Activated T-helper 2 cell treated with anti-CD3 and anti-CD28 coated beads, Interferon-gamma antibody, Interleukin-2, Interleukin-4, amounts not matched to agents 10 μg/mL and 5 μg/mL and 100 μg/mL, durations not matched to agents 14 hours and 24 hours and 36 hours (primary cell): Measurements from ENCODE around the gene PRKACG. TPM values are rescaled to one million over a fixed set of nuclear protein-coding genes. Genes with fewer than 3 reads are reported as not detected.
"Not testable (repeated sequence)": the region's sequence is repeated elsewhere in the genome, so short reads cannot be mapped to it uniquely, and the experiment has no call there.

Experiments used
- DNase-seq: peaks from one replicate; pipeline ENCODE4 v3.0.0; 2021; ENCODE audit warnings: low spot score
- H3K27ac Mint-ChIP-seq: one replicate; pipeline ENCODE4 v1.8.0; 2021; ENCODE audit warnings: mixed read lengths
- H3K27me3 Mint-ChIP-seq: one replicate; pipeline ENCODE4 v1.8.0; 2021; ENCODE audit warnings: low read depth, mixed read lengths
- H3K36me3 Mint-ChIP-seq: one replicate; pipeline ENCODE4 v1.8.0; 2021; ENCODE audit warnings: low read depth, mixed read lengths
- H3K4me1 Mint-ChIP-seq: one replicate; pipeline ENCODE4 v1.8.0; 2021; ENCODE audit warnings: low read depth, mixed read lengths
- H3K4me3 Mint-ChIP-seq: one replicate; pipeline ENCODE4 v1.8.0; 2021; ENCODE audit warnings: low read depth, mild to moderate bottlenecking, moderate library complexity, mixed read lengths
- H3K9me3 Mint-ChIP-seq: one replicate; pipeline ENCODE4 v1.8.0; 2021; ENCODE audit warnings: mixed read lengths
- intact Hi-C: fragments of 100-400 bp; cut with micrococcal nuclease; formaldehyde crosslinking; loops from one replicate; pipeline ENCODE4 v1.15.1; 2023
- total RNA-seq: library from RNA; stranded (reverse); gene quantifications from 2 replicates; pipeline ENCODE4 v1.2.3, GENCODE V29; 2022

Gene PRKACG
- total RNA-seq, 1 donor from 2014 or later: not detected

DNA sequence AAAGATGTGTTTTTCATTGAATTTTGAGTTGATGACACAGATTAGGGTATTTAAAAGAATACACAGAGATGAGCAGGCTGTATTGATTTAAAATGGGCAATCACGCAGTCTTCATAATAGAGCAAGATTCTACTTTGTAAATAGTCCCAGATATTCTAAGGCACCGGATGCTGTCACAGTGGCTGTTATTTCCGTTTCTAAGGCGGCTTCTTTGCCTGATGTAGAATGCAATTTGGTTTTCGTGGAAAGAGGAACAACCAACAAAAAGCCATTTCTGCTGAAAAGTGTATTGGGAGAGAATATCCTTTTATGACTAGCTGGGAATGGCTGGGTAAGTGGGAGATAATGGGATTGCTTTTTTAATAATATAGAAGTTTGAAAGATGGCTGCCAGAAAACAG is 17.5 kb downstream of the PRKACG start:
- intact Hi-C loops: loop anchor here (5.0 kb wide), 5 partner anchors 54 to 344 kb away; no protein-coding TSS in a partner anchor
- peak overlapping the region; percentile 68 for H3K27ac Mint-ChIP-seq
- peaks cover 38% of the 10 kb centered on the region for H3K4me1 Mint-ChIP-seq
- peaks cover 56% of the 10 kb centered on the region for H3K36me3 Mint-ChIP-seq
- DNase-seq: no peak
- peak overlapping the region; percentile 32 for H3K4me3 Mint-ChIP-seq
- no peaks in the 10 kb centered on the region for H3K27me3 Mint-ChIP-seq
- H3K9me3 Mint-ChIP-seq: no peaks in the 10 kb centered on the region

DNA sequence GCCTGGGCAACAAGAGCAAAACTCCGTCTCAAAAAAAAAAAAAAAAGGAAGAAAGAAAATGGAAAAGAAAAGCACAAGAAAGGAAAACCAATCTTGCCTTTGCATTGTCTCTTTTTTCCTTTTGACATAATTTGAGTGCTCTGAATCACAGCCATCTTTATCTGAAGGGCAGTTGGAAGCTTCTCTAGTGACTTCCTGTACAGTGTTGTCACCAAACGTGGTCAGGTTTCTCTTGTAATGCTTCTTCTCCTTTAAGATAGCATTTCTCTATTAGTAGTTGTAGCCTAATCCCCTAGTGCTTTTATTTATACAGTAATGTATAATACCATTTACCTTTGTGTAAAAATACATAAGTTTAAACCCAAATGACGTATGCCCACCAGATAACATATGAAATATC is 18.1 kb downstream of the PRKACG start:
- H3K9me3 Mint-ChIP-seq: no peaks in the 10 kb centered on the region
- H3K27me3 Mint-ChIP-seq: no peaks in the 10 kb centered on the region
- peaks cover 63% of the 10 kb centered on the region for H3K36me3 Mint-ChIP-seq
- peaks cover 34% of the 10 kb centered on the region for H3K4me1 Mint-ChIP-seq
- peak overlapping the region; percentile 68 for H3K27ac Mint-ChIP-seq
- H3K4me3 Mint-ChIP-seq: no peak overlapping the region
- DNase-seq: no peak
- intact Hi-C loops: loop anchor here (5.0 kb wide), 5 partner anchors 53 to 343 kb away; no protein-coding TSS in a partner anchor

DNA sequence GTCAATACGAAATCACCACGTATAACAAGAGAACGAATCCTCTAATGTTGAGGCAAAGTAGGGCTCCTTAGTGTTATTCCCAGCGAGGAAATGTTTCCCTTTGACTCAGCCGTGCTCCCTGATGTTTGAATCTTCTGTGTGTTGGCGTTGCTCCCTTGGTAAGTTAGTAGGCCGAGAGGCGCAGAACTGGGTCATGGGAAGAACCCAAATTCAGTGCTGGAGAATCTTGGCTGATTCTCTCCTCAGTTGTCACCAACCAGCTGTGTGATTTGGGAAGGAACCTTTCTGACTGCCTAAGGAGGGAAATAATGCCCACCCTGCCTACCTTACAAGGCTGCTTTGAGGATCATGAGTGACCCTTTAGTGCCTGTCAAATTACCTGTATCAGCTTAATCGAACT is 22.5 kb downstream of the PRKACG start:
- Mint-ChIP-seq H3K27me3 (no peaks in the 10 kb centered on the region), H3K36me3 (peaks cover 39% of the 10 kb centered on the region), H3K4me3 (no peak overlapping the region), H3K27ac (no peak overlapping the region), H3K4me1 (peaks cover 9% of the 10 kb centered on the region), H3K9me3 (no peaks in the 10 kb centered on the region)
- intact Hi-C loops: no loop called here
- no peak for DNase-seq

DNA sequence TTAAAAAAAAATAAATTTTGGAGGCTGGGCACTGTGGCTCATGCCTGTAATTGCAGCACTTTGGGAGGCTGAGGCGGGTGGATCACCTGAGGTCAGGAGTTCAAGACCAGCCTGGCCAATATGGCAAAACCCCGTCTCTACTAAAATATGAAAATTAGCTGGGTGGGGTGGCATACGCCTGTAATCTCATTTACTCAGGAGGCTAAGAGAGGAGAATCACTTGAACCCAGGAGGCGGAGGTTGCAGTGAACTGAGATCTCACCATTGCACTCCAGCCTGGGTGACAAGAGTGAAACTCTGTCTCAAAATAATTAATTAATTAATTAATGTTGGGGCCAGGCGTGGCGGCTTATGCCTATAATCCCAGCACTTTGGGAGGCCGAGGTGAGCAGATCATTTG is 27.0 kb downstream of the PRKACG start:
- peaks cover 29% of the 10 kb centered on the region for H3K36me3 Mint-ChIP-seq
- intact Hi-C loops: not testable (repeated sequence)

DNA sequence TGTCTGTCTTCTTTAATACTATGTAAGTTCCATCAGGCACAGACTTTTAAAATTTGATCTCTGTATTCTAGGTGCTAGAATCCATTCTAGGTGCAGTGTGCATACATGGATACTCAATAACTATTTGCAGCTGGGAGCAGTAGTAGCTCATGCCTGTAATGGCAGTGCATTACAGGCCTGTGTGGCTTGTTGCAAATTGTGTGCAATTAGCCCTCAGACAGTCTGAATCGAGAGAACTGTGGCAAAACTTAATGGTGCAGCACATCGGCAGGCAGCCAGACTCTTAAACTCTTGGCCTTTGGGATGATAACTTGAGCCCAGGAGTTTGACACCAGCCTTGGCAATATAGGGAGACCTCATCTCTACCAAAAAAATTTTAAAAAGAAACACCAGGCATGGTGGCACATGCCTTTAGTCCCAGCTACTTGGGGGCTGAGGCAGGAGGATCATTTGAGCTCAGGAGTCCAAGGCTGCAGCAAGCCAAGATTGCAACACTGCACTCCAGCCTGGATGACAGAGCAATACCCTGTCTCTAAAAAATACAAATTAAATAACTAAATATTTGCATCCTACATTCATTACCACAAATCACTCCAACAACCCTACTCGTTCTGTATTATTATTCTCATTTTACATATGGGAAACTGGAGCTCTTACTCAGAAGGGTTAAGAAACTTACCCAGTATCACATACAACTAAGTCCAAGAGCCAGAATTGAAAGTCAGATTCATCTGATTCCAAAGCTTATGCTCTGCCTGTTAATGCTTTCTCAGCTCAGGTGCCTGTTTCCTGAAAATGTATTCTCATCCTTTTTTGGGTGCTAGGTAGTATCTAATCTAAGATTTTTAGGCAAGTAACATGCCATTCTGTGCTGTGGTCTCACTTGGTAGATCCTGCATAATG is 30.1 kb downstream of the PRKACG start:
- peaks cover 28% of the 10 kb centered on the region for H3K36me3 Mint-ChIP-seq

More for the DNA sequence above, 27.0 kb downstream of the PRKACG start:
- peaks cover 35% of the 10 kb centered on the region for H3K4me1 Mint-ChIP-seq
- not testable (repeated sequence) for DNase-seq, H3K4me3 Mint-ChIP-seq, H3K27me3 Mint-ChIP-seq, H3K27ac Mint-ChIP-seq, H3K9me3 Mint-ChIP-seq

DNA sequence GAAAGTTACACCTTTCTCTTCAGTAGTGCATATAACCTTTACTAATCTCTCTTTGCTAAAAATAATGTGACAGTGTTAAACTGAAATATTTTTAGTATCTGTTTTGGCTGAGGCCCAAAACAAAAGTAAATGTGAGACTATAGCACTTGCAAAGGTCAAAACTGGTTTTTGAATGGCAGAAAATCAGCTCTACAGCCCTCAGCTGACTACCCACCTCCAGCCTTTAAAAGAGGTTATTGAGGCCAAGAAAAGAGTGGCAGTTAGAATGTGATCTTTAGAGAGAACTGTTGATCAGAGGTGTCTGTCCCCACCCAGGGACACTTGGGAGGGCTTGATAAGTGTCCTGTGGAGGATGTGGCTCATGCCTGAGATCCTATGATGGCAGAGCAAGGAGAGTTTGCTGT is 30.9 kb downstream of the PRKACG start:
- H3K36me3 Mint-ChIP-seq: peaks cover 32% of the 10 kb centered on the region
- peaks cover 69% of the 10 kb centered on the region for H3K4me1 Mint-ChIP-seq
- intact Hi-C loops: loop anchor here (1.0 kb wide), 1 partner anchor 9 kb away; no protein-coding TSS in a partner anchor
- H3K27ac Mint-ChIP-seq: peak overlapping the region; percentile 78
- H3K9me3 Mint-ChIP-seq: peaks cover 3% of the 10 kb centered on the region
- H3K4me3 Mint-ChIP-seq: no peak overlapping the region
- DNase-seq: no peak
- H3K27me3 Mint-ChIP-seq: no peaks in the 10 kb centered on the region

More for the DNA sequence above, 30.1 kb downstream of the PRKACG start:
- H3K4me3 Mint-ChIP-seq: no peak overlapping the region
- DNase-seq: no peak
- H3K27me3 Mint-ChIP-seq: no peaks in the 10 kb centered on the region
- H3K27ac Mint-ChIP-seq: peak overlapping the region; percentile 78
- intact Hi-C loops: loop anchor here (1.0 kb wide), 1 partner anchor 9 kb away; no protein-coding TSS in a partner anchor
- H3K4me1 Mint-ChIP-seq: peaks cover 63% of the 10 kb centered on the region
- H3K9me3 Mint-ChIP-seq: no peaks in the 10 kb centered on the region

DNA sequence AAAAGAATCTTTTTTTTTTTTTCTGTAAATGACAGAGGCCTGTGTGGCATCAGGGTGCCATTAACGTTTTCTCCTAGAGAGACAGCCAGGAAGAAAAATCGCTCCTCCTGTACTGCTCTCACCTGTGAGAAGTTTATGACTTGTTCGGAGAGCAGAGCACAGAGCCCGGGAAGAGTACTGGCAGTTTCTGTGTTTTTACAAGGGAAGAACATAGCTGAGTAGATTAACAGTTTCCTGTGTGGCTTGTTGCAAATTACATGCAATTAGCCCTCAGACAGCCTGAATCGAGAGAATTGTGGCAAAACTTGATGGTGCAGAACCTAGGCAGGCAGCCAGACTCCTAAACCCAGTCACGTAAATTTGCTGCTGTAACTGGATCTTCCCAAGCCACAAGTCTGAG is 32.1 kb downstream of the PRKACG start:
- H3K27me3 Mint-ChIP-seq: no peaks in the 10 kb centered on the region
- intact Hi-C loops: no loop called here
- no peak for DNase-seq
- H3K9me3 Mint-ChIP-seq: peaks cover 3% of the 10 kb centered on the region
- H3K4me1 Mint-ChIP-seq: peaks cover 72% of the 10 kb centered on the region
- H3K4me3 Mint-ChIP-seq: no peak overlapping the region
- peak overlapping the region; percentile 71 for H3K27ac Mint-ChIP-seq
- peaks cover 37% of the 10 kb centered on the region for H3K36me3 Mint-ChIP-seq

DNA sequence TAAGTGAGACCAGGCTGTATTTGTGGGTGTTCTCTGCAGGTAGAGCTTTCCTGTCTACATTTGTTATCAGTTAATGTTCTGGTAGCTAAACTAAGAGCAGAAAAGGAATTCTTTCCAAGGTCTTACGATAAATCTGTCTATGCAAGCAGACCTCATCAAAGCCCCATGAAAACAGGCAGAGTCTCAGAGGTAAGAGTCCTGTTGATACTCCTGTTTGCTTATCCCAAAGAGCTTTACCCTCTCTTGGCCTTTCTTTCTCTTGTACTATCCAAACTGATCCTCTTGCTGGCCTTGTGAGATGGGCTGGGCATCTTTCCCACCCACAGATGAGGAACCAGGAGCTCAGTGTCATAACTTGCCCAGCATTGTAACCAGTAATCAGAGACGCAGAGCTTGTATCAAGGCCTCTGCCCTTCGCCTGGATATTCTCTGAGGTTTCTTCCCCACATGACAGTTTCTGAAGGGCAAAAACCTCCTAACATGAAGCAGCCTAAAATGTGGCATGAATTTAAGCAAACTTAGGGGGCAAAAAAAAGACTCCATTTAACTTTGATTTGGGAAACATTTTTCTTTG is 33.5 kb downstream of the PRKACG start:
- H3K27ac Mint-ChIP-seq: peak overlapping the region; percentile 67
- no peak overlapping the region for H3K4me3 Mint-ChIP-seq
- intact Hi-C loops: no loop called here
- DNase-seq: no peak
- no peaks in the 10 kb centered on the region for H3K27me3 Mint-ChIP-seq
- H3K4me1 Mint-ChIP-seq: peaks cover 75% of the 10 kb centered on the region
- peaks cover 3% of the 10 kb centered on the region for H3K9me3 Mint-ChIP-seq
- H3K36me3 Mint-ChIP-seq: peaks cover 41% of the 10 kb centered on the region

DNA sequence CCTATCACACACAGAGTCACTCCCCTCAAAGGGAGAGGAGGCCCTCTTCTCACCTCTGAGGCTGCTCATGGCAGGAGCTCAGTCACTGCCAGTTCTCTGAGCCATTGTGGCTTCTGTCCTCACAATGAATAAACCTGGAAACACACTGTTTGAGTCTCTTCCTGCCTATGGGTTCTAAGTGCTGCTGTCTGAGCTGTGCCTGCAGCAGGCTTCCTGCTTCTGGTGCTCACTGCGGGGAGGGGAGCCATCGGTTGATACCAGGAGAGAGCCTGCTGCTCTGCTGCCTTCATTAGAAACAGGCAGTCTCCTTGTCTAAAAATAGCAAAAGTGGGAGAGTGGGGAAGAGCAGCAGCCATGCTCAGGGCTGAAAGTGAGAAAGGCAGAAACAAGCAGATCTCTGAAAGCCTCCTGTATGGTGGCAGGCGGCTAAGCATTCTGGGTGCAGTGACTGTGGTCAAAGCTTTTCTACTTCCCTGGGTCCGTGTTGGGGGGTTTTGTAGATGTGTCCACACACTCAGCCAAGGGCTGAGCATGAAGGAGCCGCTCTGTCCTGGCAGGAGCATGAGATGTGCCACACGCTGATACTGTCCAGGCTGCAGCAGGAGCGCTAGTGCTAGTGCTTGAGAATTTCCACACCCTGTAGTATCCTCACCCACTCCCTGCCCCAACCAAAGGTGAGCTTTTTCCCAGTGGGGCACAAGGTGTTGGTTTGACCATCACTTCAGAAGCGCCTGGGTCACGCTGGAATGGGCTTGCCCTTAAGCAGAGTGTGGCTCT is 34.2 kb downstream of the PRKACG start:
- H3K36me3 Mint-ChIP-seq: peaks cover 39% of the 10 kb centered on the region
- no peaks in the 10 kb centered on the region for H3K27me3 Mint-ChIP-seq
- peak overlapping the region; percentile 90 for H3K27ac Mint-ChIP-seq
- intact Hi-C loops: loop anchor here (1.0 to 5.0 kb wide), 2 partner anchors 27 to 48 kb away; no protein-coding TSS in a partner anchor
- H3K4me3 Mint-ChIP-seq: peak overlapping the region; percentile 55
- peaks cover 3% of the 10 kb centered on the region for H3K9me3 Mint-ChIP-seq
- DNase-seq: peak; percentile 41
- peaks cover 76% of the 10 kb centered on the region for H3K4me1 Mint-ChIP-seq

DNA sequence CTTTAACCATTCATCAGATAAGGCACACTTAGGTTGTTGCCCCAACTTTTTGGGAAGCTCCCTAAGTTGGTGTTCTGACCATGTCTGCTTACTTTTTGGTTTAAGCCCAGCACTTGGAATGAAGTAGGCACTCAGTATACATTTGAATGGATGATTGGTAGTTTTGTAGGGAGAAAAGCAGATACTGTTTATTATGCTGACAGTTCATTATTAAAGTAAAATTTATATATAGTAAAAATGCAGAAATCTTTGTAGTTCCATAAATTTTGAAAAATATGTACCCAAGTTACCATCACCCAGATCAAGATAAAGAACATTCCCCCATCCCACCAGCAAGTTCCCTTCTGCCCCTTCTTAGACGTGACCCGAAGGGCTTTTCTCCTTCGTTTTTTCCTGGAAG is 35.4 kb downstream of the PRKACG start:
- Mint-ChIP-seq H3K36me3 (peaks cover 45% of the 10 kb centered on the region), H3K9me3 (peaks cover 3% of the 10 kb centered on the region), H3K27me3 (no peaks in the 10 kb centered on the region), H3K27ac (peak overlapping the region; percentile 90), H3K4me3 (no peak overlapping the region), H3K4me1 (peaks cover 75% of the 10 kb centered on the region)
- no peak for DNase-seq
- intact Hi-C loops: loop anchor here (5.0 kb wide), 1 partner anchor 49 kb away; no protein-coding TSS in a partner anchor

DNA sequence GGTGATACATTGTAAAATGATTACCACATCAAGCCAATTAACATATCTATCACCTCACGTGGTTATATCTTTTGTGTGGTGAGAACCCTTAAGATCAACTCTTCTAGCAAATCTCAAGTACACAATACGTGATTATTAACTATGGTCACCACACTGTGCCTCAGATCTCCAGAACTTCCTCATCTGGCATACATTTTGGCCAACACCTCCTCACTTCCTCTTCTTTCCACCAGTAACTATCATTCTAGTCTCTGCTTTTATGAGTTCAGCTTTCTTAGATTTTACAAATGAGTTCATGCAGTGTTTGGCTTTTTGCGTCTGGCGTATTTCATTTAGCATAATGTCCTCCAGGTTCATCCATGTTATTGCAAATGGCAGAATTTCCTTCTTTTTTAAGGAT is 35.8 kb downstream of the PRKACG start:
- Mint-ChIP-seq H3K27ac (peak overlapping the region; percentile 66), H3K4me3 (no peak overlapping the region), H3K27me3 (no peaks in the 10 kb centered on the region), H3K9me3 (peaks cover 3% of the 10 kb centered on the region), H3K36me3 (peaks cover 48% of the 10 kb centered on the region), H3K4me1 (peaks cover 75% of the 10 kb centered on the region)
- no peak for DNase-seq
- intact Hi-C loops: loop anchor here (5.0 kb wide), 1 partner anchor 49 kb away; no protein-coding TSS in a partner anchor

DNA sequence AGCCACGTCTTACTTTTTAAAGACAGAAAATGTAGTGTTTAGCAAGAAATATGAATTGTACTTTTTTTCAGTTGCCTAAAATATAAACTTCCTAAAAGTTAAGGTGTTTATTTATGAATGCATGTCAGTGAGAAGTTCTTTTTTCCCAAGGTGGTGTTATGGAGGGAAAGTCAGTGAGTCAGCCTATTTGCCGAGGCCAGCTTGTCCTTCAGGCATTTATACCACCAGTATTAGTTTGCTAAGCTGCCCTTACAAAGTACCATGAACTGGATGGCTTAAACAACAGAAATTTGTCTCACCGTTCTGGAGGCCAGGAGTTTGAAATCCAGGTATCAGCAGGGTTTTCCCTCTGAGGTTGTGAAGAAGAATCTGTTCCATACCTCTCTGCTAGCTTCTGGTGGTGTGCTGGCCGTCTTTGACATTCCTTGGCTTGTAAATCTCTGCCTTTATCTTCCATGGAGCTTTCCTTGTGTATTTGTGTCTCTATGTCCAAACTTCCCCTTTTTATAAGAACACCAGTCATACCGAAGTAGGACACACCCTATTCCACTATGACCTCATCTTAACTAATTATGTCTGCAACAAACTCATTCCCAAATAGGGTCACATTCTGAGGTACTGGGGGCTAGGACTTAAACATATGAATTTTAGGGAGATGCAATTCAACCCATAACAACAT is 38.4 kb downstream of the PRKACG start:
- Mint-ChIP-seq H3K4me1 (peaks cover 71% of the 10 kb centered on the region), H3K36me3 (peaks cover 60% of the 10 kb centered on the region), H3K27ac (peak overlapping the region; percentile 87), H3K4me3 (peak overlapping the region; percentile 78), H3K27me3 (no peaks in the 10 kb centered on the region), H3K9me3 (peaks cover 11% of the 10 kb centered on the region)
- intact Hi-C loops: loop anchor here (5.0 kb wide), 1 partner anchor 52 kb away; no protein-coding TSS in a partner anchor
- no peak for DNase-seq
